NCI-H2227 (cell line): Measurements from ENCODE around the gene HNRNPH3.

Source experiments
- DNase-seq: peaks from one replicate; lab custom pipeline; 2025; ENCODE audit not compliant: unreplicated experiment; lab: John Stamatoyannopoulos, UW

HNRNPH3 gene

GRCh38 chr10:68371604-68372003, 39.7 kb downstream of the HNRNPH3 start:
- DNase-seq: no peak

DNA sequence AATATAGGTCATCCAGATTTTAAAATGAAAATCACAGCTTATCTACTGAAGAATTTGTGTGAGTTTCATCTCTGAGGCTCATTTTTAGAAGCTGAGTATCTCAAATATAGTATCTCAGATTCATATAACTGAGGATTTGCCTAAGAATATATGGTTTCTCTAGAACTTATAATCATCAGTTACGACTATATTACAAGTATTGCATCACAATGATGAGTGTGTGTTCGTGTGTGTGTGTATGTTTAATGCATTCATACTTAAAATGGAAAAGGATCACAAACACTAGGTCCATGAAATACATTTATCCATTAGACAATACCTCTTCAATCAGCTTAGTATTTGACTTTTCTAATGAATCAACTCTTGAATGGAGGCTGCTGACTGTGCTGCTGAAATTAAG, 53.9 kb downstream of the HNRNPH3 start:
- DNase-seq: no peak
